ENCODE results near the gene FGFR4. TPM values are rescaled to one million over a fixed set of nuclear protein-coding genes. Genes with fewer than 3 reads are reported as not detected.

The FGFR4 gene
- total RNA-seq, 1 experiment from 2014 or later: 3.4 TPM

GRCh38 chr5:177131352-177132135 is 44.8 kb downstream of the FGFR4 start:
- no peak for DNase-seq (ENCODE audit: low read depth)

- DNase-seq (ENCODE audit: low read depth): no peak
Measured at GRCh38 chr5:177132136-177133095, 45.7 kb downstream of the FGFR4 start.

GRCh38 chr5:177133096-177133852 is 46.6 kb downstream of the FGFR4 start, which contains the start of gene NSD1:
NSD1 (plus strand) TSS chr5:177133773; CDS start chr5:177135104, 1,331 bp downstream.
- DNase-seq (ENCODE audit: low read depth): no peak

DNA sequence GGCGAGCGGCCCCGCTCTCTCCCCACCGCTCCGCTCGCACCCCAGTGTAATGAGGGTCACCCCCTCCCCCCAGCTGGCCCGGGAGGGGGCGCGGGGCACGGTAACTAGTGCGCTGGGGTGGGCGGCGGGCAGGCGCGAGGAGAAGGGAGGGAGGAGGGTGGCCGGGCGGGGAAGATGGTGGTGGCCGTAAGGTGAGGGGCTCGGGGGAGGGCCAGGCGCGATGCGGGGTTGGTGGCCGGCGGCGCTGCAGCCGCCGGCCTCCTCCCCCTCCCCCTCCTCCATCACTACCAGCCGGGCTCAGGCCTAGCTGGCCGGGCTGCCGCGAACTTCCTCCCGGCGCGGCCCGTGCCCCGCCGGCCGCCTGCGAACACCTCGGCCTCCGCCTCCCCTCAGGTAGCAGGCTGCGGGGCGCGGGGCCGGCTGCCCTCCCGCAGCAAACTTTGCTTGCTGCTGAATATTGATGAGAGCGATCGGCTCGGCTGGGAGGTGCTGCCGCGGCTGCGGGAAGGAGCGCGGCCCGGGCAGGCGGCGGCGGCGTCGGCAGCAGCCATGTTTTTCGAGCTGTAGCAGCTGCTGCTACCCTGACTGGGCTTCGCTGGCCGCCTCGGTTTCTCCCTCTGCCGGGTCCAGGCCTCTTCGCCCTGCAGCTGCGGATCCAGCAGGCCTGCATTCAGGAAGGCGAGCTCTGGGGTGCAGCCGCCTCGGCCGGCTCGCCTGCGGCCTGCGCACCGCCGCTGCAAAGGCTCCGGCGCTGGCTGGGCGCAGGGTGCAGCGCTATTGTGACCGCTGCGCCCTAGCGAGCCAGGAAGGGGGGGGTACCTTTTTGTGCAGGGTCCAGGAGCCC is 47.4 kb downstream of the FGFR4 start:
- peak; percentile 50 for DNase-seq (ENCODE audit: low read depth)

DNA sequence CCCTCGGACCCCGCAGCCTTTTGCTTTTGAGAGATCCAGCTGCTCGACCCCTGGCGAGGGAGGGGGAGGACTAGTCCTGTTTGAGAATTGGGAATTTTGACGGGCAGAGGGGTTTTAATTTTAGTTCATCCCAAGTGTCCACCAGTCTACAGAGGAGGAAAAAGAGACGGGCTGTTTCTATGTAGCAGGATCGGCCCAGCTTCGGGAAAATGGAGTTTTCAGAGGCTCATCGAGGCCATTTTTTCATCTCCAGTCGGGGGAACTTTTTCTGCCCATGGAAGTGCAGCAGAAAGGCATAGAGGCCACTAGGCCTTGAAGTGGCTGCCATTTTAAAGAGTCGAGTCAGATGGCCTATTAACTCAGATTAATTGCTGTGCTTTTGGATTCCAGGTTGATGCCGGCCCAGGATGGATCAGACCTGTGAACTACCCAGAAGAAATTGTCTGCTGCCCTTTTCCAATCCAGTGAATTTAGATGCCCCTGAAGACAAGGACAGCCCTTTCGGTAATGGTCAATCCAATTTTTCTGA is 48.0 kb downstream of the FGFR4 start:
- no peak for DNase-seq (ENCODE audit: low read depth)

- no peak for DNase-seq (ENCODE audit: low read depth)
Measured at GRCh38 chr5:177140312-177140711, 53.6 kb downstream of the FGFR4 start.

GRCh38 chr5:177141496-177141895 is 54.8 kb downstream of the FGFR4 start:
- DNase-seq (ENCODE audit: low read depth): no peak

GRCh38 chr5:177142098-177142611 is 55.4 kb downstream of the FGFR4 start:
- DNase-seq (ENCODE audit: low read depth): no peak

GRCh38 chr5:177142778-177143177 is 56.1 kb downstream of the FGFR4 start:
- DNase-seq (ENCODE audit: low read depth): no peak

- no peak for DNase-seq (ENCODE audit: low read depth)
Measured at GRCh38 chr5:177146891-177147638, 60.4 kb downstream of the FGFR4 start.

Other genes with a start within 250 kb of the FGFR4 start
- gene HK3, start 187.6 kb upstream of the FGFR4 start, total RNA-seq (2014; rRNA removed; shearing (Covaris generic)): not detected in 2 replicates
- gene UIMC1, start 80.1 kb upstream of the FGFR4 start, total RNA-seq (2014; rRNA removed; shearing (Covaris generic)): 24.0 and 28.0 TPM in 2 replicates
- gene ZNF346, start 64.2 kb upstream of the FGFR4 start, total RNA-seq (2014; rRNA removed; shearing (Covaris generic)): 13.7 and 17.7 TPM in 2 replicates
- gene NSD1, start 46.9 kb downstream of the FGFR4 start, total RNA-seq (2014; rRNA removed; shearing (Covaris generic)): 14.3 and 18.3 TPM in 2 replicates
- 31.2 and 31.5 TPM in 2 replicates for gene RAB24, start 216.8 kb downstream of the FGFR4 start, total RNA-seq (2014; rRNA removed; shearing (Covaris generic))
- gene PRELID1, start 216.9 kb downstream of the FGFR4 start, total RNA-seq (2014; rRNA removed; shearing (Covaris generic)): 633 and 661 TPM in 2 replicates
- gene MXD3, start 225.0 kb downstream of the FGFR4 start, total RNA-seq (2014; rRNA removed; shearing (Covaris generic)): 22.3 and 24.6 TPM in 2 replicates

All from HT1080 (cell line).